ENCODE results near the gene PDX1.
A peak's percentile ranks its signal among the peaks of the same experiment; 100 is the strongest.

The PDX1 gene

DNA sequence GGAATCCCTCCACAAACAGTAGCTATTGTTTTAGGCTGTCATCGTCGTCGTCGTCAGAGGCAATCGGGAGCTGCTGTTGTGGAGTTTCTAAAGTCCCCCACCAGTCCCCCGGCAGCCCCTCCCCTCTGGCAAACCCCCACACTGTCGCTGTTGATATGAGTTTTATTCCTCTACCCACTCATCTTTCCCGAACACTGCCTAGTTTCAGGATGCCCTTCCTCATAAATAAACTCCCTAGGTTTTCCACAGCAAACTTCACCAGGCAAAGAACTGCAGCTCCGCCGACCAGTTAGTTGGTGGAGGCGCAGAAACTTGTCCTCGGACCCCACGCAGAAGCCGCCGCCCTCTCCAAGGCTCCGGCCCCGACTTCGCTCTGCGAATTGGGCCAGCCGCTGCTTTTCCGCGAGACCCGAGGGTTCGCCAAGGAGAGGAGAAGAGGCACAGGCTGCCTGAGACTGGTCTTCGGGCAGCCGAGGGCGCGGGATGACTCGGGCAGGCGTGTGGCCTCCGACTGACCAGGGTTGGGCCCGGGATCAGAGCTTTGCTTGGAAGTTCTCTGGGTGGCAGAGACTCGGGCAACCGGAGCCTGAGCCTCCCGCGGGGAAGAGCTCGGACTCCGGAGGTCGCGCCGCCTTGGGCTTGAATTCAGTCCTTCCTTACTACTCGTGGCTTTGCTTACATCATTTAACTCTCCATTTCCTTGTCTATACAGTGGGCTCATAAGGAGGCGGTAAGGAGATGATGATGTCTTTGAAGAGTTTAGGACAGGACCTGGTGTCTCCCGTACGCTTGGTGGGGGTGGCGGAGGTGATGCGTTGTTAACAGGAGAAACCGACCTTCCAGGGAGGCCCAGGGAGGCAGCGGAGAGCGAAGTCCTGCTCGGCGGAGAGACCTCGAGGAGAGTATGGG, 7.9 kb downstream of the PDX1 start:
- Mint-ChIP-seq H3K36me3 (ENCODE audit: low read depth) (peaks cover 1% of the 10 kb centered on the region), H3K4me3 (no peak overlapping the region), H3K27me3 (ENCODE audit: low read depth) (peaks cover 89% of the 10 kb centered on the region), H3K27ac (peak overlapping the region; percentile 22), H3K4me1 (ENCODE audit: low read depth) (no peaks in the 10 kb centered on the region), H3K9me3 (no peaks in the 10 kb centered on the region)
- DNase-seq (ENCODE audit: low spot score) = no peak

DNA sequence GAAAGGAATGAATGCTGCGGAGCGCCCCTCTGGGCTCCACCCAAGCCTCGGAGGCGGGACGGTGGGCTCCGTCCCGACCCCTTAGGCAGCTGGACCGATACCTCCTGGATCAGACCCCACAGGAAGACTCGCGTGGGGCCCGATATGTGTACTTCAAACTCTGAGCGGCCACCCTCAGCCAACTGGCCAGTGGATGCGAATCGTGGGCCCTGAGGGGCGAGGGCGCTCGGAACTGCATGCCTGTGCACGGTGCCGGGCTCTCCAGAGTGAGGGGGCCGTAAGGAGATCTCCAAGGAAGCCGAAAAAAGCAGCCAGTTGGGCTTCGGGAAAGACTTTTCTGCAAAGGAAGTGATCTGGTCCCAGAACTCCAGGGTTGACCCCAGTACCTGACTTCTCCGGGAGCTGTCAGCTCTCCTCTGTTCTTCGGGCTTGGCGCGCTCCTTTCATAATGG, 8.6 kb downstream of the PDX1 start:
- Mint-ChIP-seq H3K27me3 (ENCODE audit: low read depth) (peaks cover 85% of the 10 kb centered on the region), H3K4me1 (ENCODE audit: low read depth) (no peaks in the 10 kb centered on the region), H3K9me3 (no peaks in the 10 kb centered on the region), H3K27ac (no peak overlapping the region), H3K36me3 (ENCODE audit: low read depth) (peaks cover 1% of the 10 kb centered on the region), H3K4me3 (no peak overlapping the region)
- DNase-seq (ENCODE audit: low spot score) = no peak

DNA sequence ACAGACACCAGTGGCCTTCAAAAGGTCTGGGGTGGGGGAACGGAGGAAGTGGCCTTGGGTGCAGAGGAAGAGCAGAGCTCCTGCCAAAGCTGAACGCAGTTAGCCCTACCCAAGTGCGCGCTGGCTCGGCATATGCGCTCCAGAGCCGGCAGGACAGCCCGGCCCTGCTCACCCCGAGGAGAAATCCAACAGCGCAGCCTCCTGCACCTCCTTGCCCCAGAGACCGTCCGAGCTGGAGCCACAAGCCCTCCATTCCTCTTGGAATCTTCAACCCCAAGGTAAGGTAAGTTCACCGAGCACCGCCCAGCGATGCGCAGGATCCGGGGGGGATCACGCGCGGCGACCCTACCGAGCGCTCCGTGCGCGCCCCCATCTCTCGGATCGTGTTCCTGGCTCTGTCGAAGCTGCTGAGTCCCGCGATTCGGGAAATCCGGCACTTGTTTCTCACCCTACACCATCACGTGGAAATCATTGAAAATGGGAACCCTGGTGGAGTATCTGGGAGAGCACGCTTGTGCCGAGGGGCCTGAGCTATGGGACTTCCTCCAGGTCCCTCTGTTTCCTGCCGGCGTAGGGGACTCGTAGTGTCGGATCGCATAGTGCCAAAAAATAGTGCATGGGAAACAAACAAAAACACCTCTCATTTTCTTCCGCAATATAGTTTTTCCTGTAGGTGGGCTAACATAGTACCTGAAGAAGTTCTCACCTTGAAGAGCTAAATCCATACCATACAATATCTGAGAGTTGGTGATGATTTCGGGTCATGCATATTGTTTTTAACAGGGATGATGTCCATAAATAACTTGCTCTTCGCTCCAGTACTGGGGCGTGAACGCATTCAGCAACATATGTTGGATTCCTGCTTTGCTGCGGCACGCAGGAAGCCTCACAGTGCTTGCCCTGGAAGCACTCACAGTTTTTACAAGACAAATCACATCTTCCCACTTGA, 9.3 kb downstream of the PDX1 start:
- no peak overlapping the region for H3K4me3 Mint-ChIP-seq
- H3K9me3 Mint-ChIP-seq = no peaks in the 10 kb centered on the region
- H3K4me1 Mint-ChIP-seq (ENCODE audit: low read depth) = no peaks in the 10 kb centered on the region
- DNase-seq (ENCODE audit: low spot score) = no peak
- H3K27me3 Mint-ChIP-seq (ENCODE audit: low read depth) = peaks cover 79% of the 10 kb centered on the region
- peaks cover 1% of the 10 kb centered on the region for H3K36me3 Mint-ChIP-seq (ENCODE audit: low read depth)
- H3K27ac Mint-ChIP-seq = no peak overlapping the region

DNA sequence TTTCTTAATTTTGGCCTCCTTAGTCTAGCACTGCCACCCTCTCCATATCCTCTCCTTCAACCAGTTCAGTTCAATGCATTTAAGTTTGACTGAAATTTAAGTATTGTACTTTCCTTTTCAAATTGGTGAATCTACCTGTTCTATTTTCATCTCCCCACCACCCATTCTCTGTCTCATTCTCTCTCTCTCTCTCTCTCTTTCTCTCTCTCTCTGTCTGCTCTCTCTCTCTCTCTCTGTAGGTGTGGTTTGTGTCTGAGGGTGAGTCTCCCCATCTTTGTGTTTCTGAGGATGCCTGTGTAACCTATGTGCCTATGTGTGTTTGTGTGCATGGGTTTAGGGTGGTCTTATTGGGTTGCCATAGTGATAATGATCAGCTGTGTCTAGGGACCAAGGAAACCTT, 10.1 kb downstream of the PDX1 start:
- Mint-ChIP-seq H3K27ac (peak overlapping the region; percentile 16), H3K27me3 (ENCODE audit: low read depth) (peaks cover 74% of the 10 kb centered on the region), H3K36me3 (ENCODE audit: low read depth) (peaks cover 1% of the 10 kb centered on the region), H3K4me1 (ENCODE audit: low read depth) (no peaks in the 10 kb centered on the region), H3K4me3 (no peak overlapping the region), H3K9me3 (no peaks in the 10 kb centered on the region)
- DNase-seq (ENCODE audit: low spot score) = no peak

DNA sequence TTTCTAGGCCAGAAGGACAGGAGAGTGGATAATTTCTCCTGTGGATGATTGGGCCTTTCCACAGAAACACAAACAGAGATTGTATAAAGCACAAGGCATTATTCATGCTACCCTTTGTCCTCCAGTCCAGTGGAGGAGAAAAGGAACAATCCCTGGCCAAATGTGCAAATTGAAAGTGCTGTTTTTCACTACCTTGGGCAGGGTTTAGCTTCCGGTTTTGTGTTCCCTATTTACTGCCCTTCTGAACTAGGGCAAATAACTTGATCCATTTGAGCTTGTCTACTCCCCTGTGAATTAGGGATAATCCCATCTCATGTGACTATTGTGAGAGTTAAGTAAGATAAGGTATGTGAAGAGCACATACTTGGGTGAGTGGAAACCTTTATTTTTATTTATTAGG, 13.3 kb downstream of the PDX1 start:
- Mint-ChIP-seq H3K27ac (no peak overlapping the region), H3K4me3 (no peak overlapping the region), H3K27me3 (ENCODE audit: low read depth) (peaks cover 42% of the 10 kb centered on the region), H3K36me3 (ENCODE audit: low read depth) (peaks cover 1% of the 10 kb centered on the region), H3K9me3 (no peaks in the 10 kb centered on the region), H3K4me1 (ENCODE audit: low read depth) (no peaks in the 10 kb centered on the region)
- DNase-seq (ENCODE audit: low spot score) = no peak

DNA sequence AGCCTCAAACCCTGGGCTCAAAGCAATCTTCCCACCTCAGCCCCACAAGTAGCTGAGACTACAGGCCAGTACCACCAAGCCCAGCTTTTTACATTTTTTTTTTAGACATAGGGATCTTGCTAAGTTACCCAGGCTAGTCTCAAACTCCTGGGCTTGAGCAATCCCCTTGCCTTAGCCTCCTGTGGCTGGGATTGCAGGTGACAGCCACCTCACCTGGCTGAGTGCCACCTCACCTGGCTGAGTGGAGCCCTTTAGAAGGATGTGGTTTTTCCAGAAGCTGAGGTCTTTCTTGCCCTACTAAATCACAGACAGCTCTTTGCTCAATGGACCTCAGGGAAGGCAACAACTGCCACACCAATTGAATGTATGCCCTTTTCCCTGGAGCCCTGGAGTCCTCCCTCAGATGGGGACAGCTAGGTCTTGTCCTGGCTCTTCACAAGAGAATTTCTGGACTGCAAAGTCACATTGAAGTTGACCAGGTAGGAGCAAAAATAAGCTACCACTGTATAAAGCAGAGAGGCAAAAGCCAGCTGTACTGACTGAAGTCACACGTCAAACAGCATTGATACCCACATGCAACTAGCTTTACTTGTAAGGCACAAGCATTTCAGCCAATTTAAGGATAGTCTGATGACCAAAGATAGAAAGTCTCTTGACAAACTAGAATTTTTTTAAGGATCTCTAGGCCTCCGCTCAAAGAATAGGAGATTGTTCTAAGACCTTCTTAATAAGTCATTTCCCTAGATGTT, 14.0 kb downstream of the PDX1 start:
- Mint-ChIP-seq H3K27ac (no peak overlapping the region), H3K4me1 (ENCODE audit: low read depth) (no peaks in the 10 kb centered on the region), H3K27me3 (ENCODE audit: low read depth) (peaks cover 36% of the 10 kb centered on the region), H3K36me3 (ENCODE audit: low read depth) (peaks cover 1% of the 10 kb centered on the region), H3K9me3 (no peaks in the 10 kb centered on the region), H3K4me3 (no peak overlapping the region)
- DNase-seq (ENCODE audit: low spot score) = no peak

DNA sequence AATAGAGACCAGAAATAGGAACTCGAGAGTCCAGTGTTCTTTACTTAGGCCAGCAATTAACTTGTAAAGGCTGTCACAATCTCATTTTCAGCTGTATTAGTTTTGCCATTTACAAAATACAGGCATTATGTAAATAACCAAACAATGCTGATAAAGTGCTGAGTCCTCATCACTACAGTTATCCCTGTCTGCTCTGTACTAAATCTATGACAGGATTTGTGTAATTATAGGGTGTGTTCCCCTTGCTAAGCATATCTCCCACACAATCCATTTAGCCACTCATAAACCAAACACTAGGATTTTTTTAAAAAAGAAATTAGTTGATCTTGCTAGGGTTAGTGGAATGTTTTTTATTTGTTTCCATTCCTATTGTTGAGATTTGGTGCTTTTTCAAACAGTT, 23.2 kb downstream of the PDX1 start:
- Mint-ChIP-seq H3K9me3 (peaks cover 6% of the 10 kb centered on the region), H3K27me3 (ENCODE audit: low read depth) (peaks cover 22% of the 10 kb centered on the region), H3K36me3 (ENCODE audit: low read depth) (no peaks in the 10 kb centered on the region), H3K4me1 (ENCODE audit: low read depth) (no peaks in the 10 kb centered on the region), H3K27ac (no peak overlapping the region), H3K4me3 (no peak overlapping the region)
- DNase-seq (ENCODE audit: low spot score) = no peak

DNA sequence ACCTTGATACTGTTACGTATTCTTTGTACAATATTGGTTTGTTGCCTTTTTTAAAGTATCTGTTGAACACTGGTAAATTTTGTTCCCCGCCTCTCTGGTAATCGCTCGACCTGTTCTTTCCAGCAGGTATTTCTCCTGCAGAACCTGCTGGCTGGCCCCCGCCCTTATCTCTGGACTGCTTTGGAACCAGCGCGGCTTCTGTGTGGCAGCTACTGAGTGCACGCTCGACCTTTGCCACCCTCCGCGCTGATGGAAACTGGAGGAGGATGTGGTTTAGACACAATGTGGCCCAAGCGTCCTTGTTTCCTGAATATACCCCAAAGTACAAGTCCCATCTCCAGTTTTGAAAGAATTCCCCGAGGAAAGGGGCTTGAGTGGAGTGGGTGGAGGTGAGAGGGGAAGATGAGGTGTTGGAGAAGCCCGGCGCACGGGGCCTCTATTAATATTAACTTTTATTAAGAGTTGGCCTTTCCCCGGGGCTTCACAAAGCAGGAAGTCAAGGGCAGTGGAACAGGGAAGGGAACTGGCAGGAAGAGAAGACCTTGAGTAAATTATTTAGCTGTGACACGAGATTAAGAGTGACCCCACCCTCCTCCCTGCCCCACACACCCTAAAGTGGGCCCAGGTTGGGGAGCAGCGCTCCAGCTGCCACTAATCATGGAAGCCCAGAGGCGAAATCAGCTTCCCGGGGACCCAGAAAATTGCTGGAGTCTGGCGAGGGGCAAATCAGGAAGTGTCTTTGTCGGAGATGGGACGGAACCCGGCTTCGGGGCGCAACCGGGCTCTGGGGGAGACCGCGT, 33.3 kb downstream of the PDX1 start:
- Mint-ChIP-seq H3K27ac (no peak overlapping the region), H3K36me3 (ENCODE audit: low read depth) (peaks cover 2% of the 10 kb centered on the region), H3K4me3 (peak overlapping the region; percentile 60), H3K4me1 (ENCODE audit: low read depth) (peaks cover 3% of the 10 kb centered on the region), H3K9me3 (no peaks in the 10 kb centered on the region), H3K27me3 (ENCODE audit: low read depth) (peaks cover 66% of the 10 kb centered on the region)
- no peak for DNase-seq (ENCODE audit: low spot score)

DNA sequence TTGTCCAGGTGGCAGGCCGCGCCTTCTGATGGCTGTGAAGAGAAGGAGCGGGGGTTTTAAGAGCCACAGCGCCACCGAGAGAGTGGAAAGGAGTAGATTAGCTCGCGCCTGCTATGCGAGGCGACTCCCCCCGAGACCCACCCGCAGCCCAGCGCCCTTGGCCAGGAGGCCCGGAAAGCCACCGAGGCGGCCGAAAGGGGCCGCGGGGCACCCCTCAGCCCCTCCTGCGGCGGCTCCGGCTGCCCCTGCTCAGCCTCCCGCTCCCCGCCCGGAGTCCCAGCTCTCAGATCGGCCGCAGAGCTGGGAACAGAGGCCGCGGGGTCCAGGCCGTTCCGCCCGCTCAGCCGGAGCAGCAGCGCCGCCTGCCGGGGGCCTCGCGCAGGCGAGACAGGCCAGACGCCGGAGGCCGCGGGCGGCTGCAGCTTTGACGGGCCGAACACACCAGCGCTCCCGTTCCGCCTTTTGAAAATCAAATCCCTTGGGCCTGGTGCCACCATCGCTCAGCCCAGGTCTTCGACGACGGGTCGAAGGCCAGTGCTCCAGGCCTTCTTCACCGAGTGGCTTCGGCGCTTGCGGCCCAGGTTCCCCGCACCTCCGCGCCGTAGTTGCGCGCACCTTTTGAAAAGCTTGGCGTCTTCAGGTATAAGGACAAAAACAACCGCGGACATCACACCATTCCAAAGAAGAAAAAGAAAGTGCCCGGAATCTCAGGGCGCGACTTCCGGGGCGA, 34.0 kb downstream of the PDX1 start:
- H3K36me3 Mint-ChIP-seq (ENCODE audit: low read depth) = peaks cover 2% of the 10 kb centered on the region
- H3K27ac Mint-ChIP-seq = no peak overlapping the region
- peaks cover 73% of the 10 kb centered on the region for H3K27me3 Mint-ChIP-seq (ENCODE audit: low read depth)
- DNase-seq (ENCODE audit: low spot score) = peak; percentile 54
- peak overlapping the region; percentile 79 for H3K4me3 Mint-ChIP-seq
- peaks cover 3% of the 10 kb centered on the region for H3K4me1 Mint-ChIP-seq (ENCODE audit: low read depth)
- no peaks in the 10 kb centered on the region for H3K9me3 Mint-ChIP-seq

DNA sequence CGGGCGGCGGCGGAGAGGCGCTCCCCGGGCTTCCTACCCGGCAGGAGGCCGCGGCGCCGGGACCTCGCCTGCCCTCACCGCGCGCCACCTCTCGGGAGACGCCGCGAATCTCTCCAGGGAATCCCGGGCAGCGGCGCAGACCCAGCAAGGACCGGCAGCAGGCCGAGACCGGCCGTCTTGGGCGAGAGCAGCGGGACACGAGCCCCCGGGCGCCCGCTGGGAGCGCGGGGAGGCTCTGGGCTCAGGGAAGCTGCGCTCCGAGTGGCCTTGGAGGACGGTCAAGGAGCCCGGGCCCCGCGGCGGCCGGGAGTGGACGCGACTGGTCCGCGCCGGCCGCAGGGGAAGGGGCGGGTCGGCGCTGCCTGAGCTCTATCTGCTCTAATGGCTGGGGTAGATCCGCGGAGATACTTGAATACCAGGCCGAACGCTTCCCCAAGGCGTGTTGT, 34.6 kb downstream of the PDX1 start:
- DNase-seq (ENCODE audit: low spot score) = no peak
- no peak overlapping the region for H3K27ac Mint-ChIP-seq
- no peaks in the 10 kb centered on the region for H3K9me3 Mint-ChIP-seq
- H3K36me3 Mint-ChIP-seq (ENCODE audit: low read depth) = peaks cover 2% of the 10 kb centered on the region
- peaks cover 3% of the 10 kb centered on the region for H3K4me1 Mint-ChIP-seq (ENCODE audit: low read depth)
- H3K27me3 Mint-ChIP-seq (ENCODE audit: low read depth) = peaks cover 78% of the 10 kb centered on the region
- peak overlapping the region; percentile 79 for H3K4me3 Mint-ChIP-seq

DNA sequence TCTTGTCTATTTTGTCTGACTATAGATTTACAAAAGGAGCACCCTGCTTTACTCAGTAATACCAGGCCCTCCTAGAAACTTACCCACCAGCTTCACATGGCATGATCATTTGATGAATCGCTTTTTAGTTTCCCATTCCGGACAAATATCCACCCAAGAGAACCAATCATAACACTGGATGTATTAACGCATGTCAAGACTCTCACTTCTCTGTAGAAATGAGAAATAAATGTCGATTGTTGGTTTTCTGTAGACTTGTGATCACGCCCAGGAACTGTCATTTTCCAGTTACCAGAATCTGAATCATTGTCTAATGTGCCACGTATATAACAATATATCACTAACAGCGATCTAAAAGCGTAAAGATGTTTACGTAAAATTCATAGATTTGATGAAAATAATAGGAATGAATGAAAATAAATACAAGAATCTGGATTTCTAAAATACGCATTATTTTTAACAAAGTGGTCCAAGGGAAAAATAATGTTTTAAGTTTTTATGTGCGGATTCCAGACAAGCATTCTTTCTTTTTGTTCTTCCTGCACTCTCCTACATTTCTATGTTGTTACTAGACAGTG, 35.3 kb downstream of the PDX1 start:
- Mint-ChIP-seq H3K4me1 (ENCODE audit: low read depth) (peaks cover 5% of the 10 kb centered on the region), H3K9me3 (no peaks in the 10 kb centered on the region), H3K27ac (no peak overlapping the region), H3K27me3 (ENCODE audit: low read depth) (peaks cover 82% of the 10 kb centered on the region), H3K4me3 (no peak overlapping the region), H3K36me3 (ENCODE audit: low read depth) (peaks cover 2% of the 10 kb centered on the region)
- DNase-seq (ENCODE audit: low spot score) = no peak

DNA sequence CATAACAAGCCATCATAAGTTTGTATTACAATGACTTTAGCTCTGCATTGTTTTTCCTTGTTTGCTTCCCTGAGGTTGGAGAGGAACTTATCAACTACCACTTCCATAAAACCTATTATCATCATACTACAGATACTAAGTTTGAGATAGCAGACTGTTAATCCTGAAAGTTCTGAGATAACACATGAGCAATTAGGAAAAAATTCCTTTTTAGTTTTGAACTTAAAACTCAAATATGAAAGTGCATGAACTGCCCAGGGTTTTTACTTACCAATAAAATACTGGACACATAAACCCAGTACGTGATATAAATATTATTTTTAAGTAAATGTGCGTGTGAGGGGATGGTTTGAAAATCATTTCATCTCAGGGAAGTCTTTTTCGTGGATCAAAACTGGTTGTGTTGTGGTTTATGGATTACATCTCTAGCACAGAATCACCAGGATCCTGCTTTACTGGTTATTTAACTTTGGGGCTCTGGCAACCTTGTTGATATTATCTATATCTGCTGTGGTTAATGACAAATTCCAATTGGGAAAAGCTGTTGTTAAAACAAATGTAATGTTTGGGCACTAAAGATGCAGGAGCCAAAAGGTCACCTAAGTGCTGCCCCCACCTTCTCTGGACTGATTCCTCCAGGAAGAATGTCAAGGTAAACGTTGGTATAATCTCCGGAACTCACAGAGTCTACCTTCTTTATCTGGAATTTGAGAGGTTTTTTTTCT, 36.9 kb downstream of the PDX1 start:
- H3K27me3 Mint-ChIP-seq (ENCODE audit: low read depth) = peaks cover 87% of the 10 kb centered on the region
- H3K4me3 Mint-ChIP-seq = no peak overlapping the region
- no peaks in the 10 kb centered on the region for H3K9me3 Mint-ChIP-seq
- peaks cover 2% of the 10 kb centered on the region for H3K36me3 Mint-ChIP-seq (ENCODE audit: low read depth)
- no peak for DNase-seq (ENCODE audit: low spot score)
- H3K27ac Mint-ChIP-seq = no peak overlapping the region
- peaks cover 6% of the 10 kb centered on the region for H3K4me1 Mint-ChIP-seq (ENCODE audit: low read depth)

All from T-helper 2 cell treated with Interferon-gamma antibody and Interleukin-4, amounts not matched to agents 5 μg/mL and 100 μg/mL, for 36 hours (primary cell).